Glomerular endothelial cell (primary cell): ENCODE data around the gene MRPL17. TPM values are rescaled to one million over a fixed set of nuclear protein-coding genes. Genes with fewer than 3 reads are reported as not detected.

Experiments
- DNase-seq: peaks from one replicate; pipeline ENCODE4 v3.0.0-alpha.2; 2011; ENCODE audit warnings: low read depth, low spot score; ENCODE audit errors: extremely low read depth
- total RNA-seq: library from RNA; depleted of rRNA; stranded (reverse); fragments of >200 nt; gene quantifications from 2 replicates; pipeline ENCODE4 v1.2.3, GENCODE V29; 2015

MRPL17 gene
- total RNA-seq, 1 donor from 2014 or later: 76.8 TPM

DNA sequence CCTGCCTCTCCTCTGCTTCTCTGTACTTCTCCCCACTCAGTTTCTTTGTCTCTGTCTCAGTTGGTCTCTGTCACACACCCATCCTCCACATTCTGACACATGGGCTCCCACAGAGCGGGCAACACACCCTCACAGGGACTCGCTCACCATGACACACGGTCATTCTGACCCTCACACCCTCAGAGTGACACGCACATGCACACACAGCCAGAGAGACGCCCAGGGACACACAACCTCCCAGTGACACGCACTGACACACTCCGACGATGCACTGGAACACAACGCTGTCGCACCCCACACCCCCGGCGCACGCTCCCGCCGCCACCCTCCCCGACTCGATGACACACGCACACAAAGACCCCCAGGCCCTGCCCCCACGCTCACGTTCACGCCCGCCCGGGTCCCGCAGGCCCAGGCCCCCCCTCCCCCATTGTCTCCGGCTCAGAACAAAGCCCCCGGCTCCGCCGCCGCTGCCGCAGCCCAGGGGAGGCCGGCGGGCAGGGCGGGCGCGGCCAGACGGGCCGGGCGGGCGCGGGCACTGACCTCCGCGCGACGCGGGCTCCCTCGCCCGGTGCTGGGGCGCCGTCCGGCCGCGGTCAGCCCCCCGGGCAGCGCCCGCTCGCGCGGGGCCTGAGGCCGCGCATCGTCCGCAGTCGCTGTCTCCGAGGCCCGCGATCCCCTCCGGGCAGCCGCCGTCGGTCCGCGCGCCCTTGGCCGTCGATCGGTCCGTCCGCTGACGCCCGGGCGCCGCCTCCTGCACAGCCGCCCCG, 27.9 kb downstream of the MRPL17 start:
- DNase-seq: no peak

DNA sequence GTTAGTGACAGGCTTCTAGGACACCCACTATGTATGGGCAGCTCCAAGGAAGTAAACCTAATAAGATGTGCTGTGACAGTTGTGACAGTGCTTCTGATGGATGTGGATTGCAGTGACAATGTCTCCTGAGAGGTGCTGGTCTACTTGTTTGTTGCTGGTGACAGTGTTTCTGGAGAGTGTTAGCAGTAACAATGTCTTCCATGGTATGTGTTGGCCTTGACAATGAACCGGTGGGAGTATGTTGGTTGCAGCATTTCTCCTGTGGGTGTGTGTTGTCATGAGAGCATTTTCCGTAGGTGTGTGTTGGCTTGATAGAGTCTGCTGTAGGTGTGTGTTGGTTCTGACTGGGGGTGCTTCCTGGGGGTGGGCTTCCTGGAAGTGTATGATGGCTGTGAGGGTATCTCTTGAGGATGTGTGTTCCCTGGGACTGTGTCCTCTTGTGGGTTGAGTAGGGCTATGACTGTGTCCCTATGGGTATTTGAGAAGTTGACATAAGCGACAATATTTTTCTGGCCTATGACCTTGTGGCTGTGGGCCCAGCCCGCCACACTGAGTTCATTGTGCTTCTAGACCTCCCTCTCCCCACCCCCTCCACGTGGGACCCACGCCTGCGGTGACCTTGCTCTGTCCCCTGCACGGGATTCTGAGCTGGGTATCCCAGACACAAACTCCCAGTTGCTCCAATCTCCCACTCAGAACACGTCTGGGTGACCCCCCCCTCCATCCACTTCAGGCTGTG, 28.7 kb downstream of the MRPL17 start:
- DNase-seq: no peak

- no peak for DNase-seq
Measured at GRCh38 chr11:6653656-6654055, 29.5 kb downstream of the MRPL17 start.

DNA sequence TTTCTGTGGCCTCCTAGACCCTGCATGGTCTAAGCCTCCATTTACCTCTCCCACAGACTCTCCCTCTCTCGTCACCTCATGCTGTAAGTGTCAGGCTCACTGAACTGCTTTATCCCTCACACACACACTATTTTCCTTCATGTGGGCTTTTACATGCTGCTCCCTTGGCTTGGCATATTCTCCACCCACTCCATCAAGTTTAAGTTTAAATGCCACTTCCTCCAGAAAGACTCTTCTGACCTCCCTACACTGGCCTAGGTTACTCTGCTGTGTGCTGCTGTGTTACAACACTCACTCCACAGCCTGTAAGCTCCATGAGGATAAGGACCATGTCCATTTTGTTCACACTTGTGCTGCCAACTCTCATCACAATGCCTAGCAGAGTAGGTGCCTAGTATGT, 30.0 kb downstream of the MRPL17 start:
- no peak for DNase-seq

GRCh38 chr11:6652182-6652581, 31.0 kb downstream of the MRPL17 start:
- DNase-seq: no peak

DNA sequence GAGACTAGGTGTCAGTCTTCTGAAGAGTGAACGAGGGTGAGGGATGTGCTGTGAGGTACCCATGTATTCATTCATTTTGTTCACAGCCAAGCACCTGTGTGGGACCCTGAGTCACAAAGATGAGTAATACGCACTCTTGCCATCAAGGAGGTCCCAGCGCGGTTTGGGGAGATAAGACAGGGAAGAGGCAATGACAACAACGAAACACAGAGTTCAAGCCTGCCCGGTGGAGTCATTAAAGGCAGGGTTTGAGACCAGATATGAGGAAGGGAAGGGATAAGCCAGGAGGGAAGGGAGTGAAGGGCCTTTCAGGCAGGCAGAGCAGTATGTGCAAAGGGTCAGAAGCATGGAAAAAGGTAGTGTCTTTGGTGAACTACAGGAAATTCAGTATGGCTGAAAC, 32.2 kb downstream of the MRPL17 start:
- no peak for DNase-seq

DNA sequence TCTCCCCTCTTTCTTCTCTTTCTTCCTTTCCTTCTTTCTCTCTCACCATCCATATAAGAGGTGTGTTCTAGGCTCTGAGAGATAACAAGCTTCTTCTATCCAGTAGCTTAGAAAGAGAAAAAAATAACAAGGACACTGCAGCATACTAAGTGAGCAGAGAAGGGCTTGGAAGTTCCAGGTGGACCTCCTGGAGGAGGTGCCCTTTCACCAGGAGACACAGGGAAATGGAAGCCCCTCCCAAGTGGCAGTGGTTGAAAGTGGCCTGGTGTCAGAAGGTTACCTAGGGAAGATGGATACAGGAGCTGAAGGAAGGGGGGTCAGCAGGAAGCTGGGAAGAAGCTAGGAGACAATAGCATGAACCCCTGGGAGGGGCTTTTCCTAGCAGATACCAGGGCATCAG, 33.0 kb downstream of the MRPL17 start:
- DNase-seq: no peak

GRCh38 chr11:6648501-6648900, 34.6 kb downstream of the MRPL17 start:
- no peak for DNase-seq

GRCh38 chr11:6647836-6648235, 35.3 kb downstream of the MRPL17 start:
- no peak for DNase-seq

- no peak for DNase-seq
Measured at GRCh38 chr11:6646918-6647679, 36.0 kb downstream of the MRPL17 start.

- no peak for DNase-seq
Measured at GRCh38 chr11:6646576-6646917, 36.6 kb downstream of the MRPL17 start.

GRCh38 chr11:6646071-6646470, 37.1 kb downstream of the MRPL17 start:
- no peak for DNase-seq

- no peak for DNase-seq
Measured at GRCh38 chr11:6642957-6643356, 40.2 kb downstream of the MRPL17 start.

GRCh38 chr11:6640985-6641701, 42.0 kb downstream of the MRPL17 start:
- DNase-seq: no peak

DNA sequence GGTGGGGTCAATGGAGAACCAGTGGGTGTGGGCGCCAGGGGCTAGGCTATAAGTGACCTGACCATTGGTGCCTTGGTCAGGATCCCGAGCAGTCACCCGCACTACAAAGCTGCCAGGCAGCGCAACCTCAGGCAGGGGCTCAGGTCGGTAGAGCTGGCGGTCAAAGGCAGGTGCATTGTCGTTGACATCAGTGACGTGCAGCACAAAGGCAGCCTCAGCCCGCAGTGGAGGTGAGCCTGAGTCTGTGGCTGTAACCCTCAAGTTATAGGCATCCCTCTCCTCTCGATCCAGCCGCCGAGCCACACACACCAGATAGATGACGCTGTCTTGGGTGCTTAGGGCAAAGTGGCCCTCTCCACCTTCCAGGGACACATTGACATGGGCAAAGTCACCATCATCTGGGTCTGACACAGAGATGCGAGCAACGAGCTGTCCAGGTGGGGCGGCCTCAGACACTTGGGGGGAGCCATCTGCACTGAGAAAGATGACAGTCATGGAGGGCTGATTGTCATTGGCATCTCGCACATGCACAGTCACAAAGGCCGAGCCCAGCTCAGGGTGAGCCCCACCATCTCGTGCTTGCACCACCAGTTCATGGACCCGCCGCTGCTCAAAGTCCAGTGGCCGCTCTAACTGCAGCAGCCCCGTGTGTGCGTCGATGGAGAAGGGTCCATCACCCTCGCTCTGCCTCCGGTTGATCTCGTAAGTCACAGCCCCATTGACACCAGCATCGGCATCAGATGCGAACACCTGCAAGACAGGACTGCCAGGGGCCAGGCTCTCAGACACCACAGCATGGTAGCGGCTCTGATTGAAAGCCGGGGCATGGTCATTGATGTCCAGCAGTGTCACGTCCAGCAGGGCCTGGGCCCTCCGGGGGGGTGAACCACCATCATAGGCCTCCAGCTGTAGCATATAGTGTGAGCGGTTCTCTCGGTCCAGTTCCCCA, 42.8 kb downstream of the MRPL17 start:
- no peak for DNase-seq

- DNase-seq: no peak
Measured at GRCh38 chr11:6638429-6638828, 44.7 kb downstream of the MRPL17 start.

- no peak for DNase-seq
Measured at GRCh38 chr11:6637871-6638270, 45.3 kb downstream of the MRPL17 start.

DNA sequence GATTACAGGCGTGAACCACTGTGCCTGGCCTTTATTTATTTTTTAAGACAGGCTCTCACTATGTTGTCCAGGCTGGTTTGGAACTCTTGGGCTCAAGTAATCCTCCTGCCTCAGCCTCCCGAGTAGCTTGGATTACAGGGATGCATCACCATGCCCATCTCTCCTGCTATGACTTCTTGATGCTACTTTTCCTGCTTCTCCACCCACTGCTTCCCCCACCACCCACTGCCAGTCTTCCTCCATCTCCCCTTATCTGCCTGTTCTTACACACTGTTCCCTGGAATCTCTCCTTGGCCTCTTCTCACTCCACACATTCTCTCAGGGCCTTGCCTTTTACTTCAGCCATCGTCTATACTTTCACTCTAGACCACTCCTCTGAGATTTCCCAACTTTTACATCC, 46.7 kb downstream of the MRPL17 start:
- DNase-seq: no peak

GRCh38 chr11:6635082-6635932, 47.8 kb downstream of the MRPL17 start:
- DNase-seq: peak; percentile 90
